ENCODE data around the gene MED13L. TPM values are rescaled to one million over a fixed set of nuclear protein-coding genes. Genes with fewer than 3 reads are reported as not detected.

The MED13L gene
- total and polyA plus RNA-seq, 2 of the 8 experiments (the other 6 are each of a cell fraction or from before 2014, with no cell fraction given): 15.9 to 51.7 TPM

DNA sequence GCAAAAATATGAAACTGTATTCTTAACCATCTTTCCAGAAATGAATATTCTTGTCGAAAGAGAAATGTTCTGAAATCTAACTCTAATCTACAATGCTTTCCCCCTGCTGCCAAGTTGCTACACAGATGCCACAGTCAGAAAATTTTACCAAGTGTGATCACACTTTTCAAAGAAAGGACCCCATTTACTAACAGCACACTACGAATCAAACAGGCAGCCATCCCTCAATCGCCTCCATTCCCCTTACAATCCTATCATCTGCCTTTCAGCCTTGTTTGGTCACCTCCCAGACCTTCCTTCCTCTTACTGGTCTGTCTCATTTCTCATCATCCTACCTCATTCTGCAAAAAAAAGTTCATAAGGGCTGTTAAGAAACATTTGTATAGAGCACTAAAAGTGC is 190.1 kb downstream of the MED13L start (continued):
- no peak for TF ChIP-seq ZNF274 (IDR thresholded peaks at IDR 0.05; ENCODE audit: borderline replicate concordance, extremely low read depth, low read length)
